Keratinocyte (primary cell): ENCODE data around the gene ANXA5. TPM values are rescaled to one million over a fixed set of nuclear protein-coding genes. Genes with fewer than 3 reads are reported as not detected.

Experiments
- DNase-seq: peaks from one replicate; pipeline ENCODE4 v3.0.0-alpha.2; 2011; ENCODE audit warnings: low read depth, missing footprints, low spot score
- FAIRE-seq: peaks from 2 replicates; lab custom pipeline; 2011; peaks lifted over from hg19 to GRCh38; lab: Jason Lieb, UNC
- H2AFZ ChIP-seq: 2 replicates; pipeline ENCODE4 v1.6.0; 2012; ENCODE audit warnings: low read length, control low read depth, inconsistent platforms; ENCODE audit not compliant: control insufficient read depth
- H3K27ac ChIP-seq: 2 replicates; pipeline ENCODE4 v1.5.1; 2011; ENCODE audit warnings: low read length; ENCODE audit not compliant: control insufficient read depth, insufficient read depth
- H3K27me3 ChIP-seq: 3 replicates; pipeline ENCODE4 v1.6.0; 2011; ENCODE audit warnings: low read length; ENCODE audit not compliant: control insufficient read depth, insufficient read depth; ENCODE audit errors: extremely low read depth
- H3K36me3 ChIP-seq, 2 experiments: 2 replicates in 1 of 2; 3 replicates in 1 of 2; pipeline ENCODE4 v1.5.1; 2011; ENCODE audit warnings: low read length in 2 of 2, mild to moderate bottlenecking in 1 of 2; ENCODE audit not compliant: control insufficient read depth in 2 of 2, insufficient read depth in 2 of 2; ENCODE audit errors: extremely low read depth in 1 of 2
- H3K4me1 ChIP-seq: 3 replicates; pipeline ENCODE4 v1.5.1; 2011; ENCODE audit warnings: low read length; ENCODE audit not compliant: control insufficient read depth, insufficient read depth; ENCODE audit errors: extremely low read depth
- H3K4me2 ChIP-seq: 3 replicates; pipeline ENCODE4 v1.6.0; 2011; ENCODE audit warnings: low read depth, low read length; ENCODE audit not compliant: control insufficient read depth, insufficient read depth; ENCODE audit errors: extremely low read depth
- H3K4me3 ChIP-seq, 3 experiments: fragments of 200-600 bp in 1 of 3; sonication (generic) in 1 of 3; 2 replicates in 2 of 3; 3 replicates in 1 of 3; pipeline ENCODE4 v1.5.1; 2011 to 2016; ENCODE audit warnings: low read length in 3 of 3, mild to moderate bottlenecking in 3 of 3, control low read depth in 2 of 3, inconsistent platforms in 1 of 3, low read depth in 1 of 3, mixed read lengths in 1 of 3, mixed run types in 1 of 3, moderate library complexity in 1 of 3; ENCODE audit not compliant: control insufficient read depth in 2 of 3, insufficient read depth in 2 of 3; ENCODE audit errors: extremely low read depth in 1 of 3
- H3K79me2 ChIP-seq: 2 replicates; pipeline ENCODE4 v1.6.0; 2012; ENCODE audit warnings: low read length; ENCODE audit not compliant: control insufficient read depth, insufficient read depth
- H3K9ac ChIP-seq: 3 replicates; pipeline ENCODE4 v1.6.0; 2011; ENCODE audit warnings: low read length; ENCODE audit not compliant: control insufficient read depth, insufficient read depth; ENCODE audit errors: extremely low read depth
- H3K9me1 ChIP-seq: 3 replicates; pipeline ENCODE4 v1.6.0; 2011; ENCODE audit warnings: low read length; ENCODE audit not compliant: control insufficient read depth, insufficient read depth; ENCODE audit errors: extremely low read depth
- H3K9me3 ChIP-seq: 2 replicates; pipeline ENCODE4 v1.5.1; 2012; ENCODE audit warnings: low read depth, low read length; ENCODE audit not compliant: control insufficient read depth
- H4K20me1 ChIP-seq: 3 replicates; pipeline ENCODE4 v1.6.0; 2011; ENCODE audit warnings: low read length; ENCODE audit not compliant: control insufficient read depth, insufficient read depth; ENCODE audit errors: extremely low read depth
- EZH2 ChIP-seq: IDR thresholded peaks from one replicate; pipeline ENCODE4 v1.6.1; 2012; ENCODE audit warnings: inconsistent platforms, mild to moderate bottlenecking, low read length, moderate library complexity
- dilution Hi-C: fragments of 300-500 bp; cut with MboI; formaldehyde crosslinking; loops from one replicate; pipeline ENCODE4 v1.7.0; 2020; ENCODE audit warnings: low sequenced_read_pairs; ENCODE audit not compliant: extremely low pct_ligation_motif_present
- polyA plus RNA-seq, 5 experiments: library from polyadenylated mRNA; depleted of rRNA in 3 of 5; stranded (reverse) in 3 of 5; stranded (forward) in 1 of 5; unstranded in 1 of 5; fragments of >200 nt; gene quantifications; 1 replicate in 1 of 5; 2 replicates in 3 of 5; 3 replicates in 1 of 5; pipeline versions ENCODE4 v1.2.1 to v1.2.3, GENCODE V29; 2011 to 2012; ENCODE audit warnings: missing spikeins in 2 of 5, low read depth in 1 of 5, low replicate concordance in 1 of 5
- TF ChIP-seq, protein P1 (sequence below), 3 experiments: IDR thresholded peaks in 1 of 3; conservative IDR thresholded peaks in 1 of 3; optimal IDR thresholded peaks in 1 of 3; 2 replicates in 2 of 3; 3 replicates in 1 of 3; pipeline versions ENCODE3 to v1.5.1; 2011; ENCODE audit warnings: low read length in 3 of 3, mild to moderate bottlenecking in 3 of 3, moderate library complexity in 2 of 3, control low read depth in 1 of 3, inconsistent platforms in 1 of 3; ENCODE audit not compliant: insufficient read depth in 2 of 3; ENCODE audit errors: extremely low read depth in 1 of 3

ANXA5 gene
- polyA plus RNA-seq, 1 donor (not counting 4 experiments of a cell fraction or from before 2014, with no cell fraction given): 512 TPM

DNA sequence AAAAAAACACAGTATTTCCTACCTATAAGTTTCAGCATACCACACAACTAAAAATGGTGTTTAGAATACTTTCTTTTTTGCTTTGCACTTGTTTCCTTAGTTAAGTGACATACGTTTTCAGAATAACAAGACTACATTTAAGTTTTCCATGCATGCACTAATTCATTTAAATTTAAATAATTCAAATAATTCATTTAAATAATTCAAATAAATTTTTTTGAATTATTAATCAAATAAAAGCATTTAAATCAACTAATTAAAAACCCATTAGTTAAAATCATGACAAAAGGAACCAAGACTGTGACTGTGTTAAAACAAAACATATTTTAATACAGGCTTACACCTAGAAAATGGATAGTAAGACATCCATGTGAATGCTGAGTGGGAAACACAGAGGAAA, 12.8 kb downstream of the ANXA5 start:
- no peak overlapping the region for H2AFZ ChIP-seq
- no peak for TF ChIP-seq EZH2
- TF ChIP-seq, protein P1, sequence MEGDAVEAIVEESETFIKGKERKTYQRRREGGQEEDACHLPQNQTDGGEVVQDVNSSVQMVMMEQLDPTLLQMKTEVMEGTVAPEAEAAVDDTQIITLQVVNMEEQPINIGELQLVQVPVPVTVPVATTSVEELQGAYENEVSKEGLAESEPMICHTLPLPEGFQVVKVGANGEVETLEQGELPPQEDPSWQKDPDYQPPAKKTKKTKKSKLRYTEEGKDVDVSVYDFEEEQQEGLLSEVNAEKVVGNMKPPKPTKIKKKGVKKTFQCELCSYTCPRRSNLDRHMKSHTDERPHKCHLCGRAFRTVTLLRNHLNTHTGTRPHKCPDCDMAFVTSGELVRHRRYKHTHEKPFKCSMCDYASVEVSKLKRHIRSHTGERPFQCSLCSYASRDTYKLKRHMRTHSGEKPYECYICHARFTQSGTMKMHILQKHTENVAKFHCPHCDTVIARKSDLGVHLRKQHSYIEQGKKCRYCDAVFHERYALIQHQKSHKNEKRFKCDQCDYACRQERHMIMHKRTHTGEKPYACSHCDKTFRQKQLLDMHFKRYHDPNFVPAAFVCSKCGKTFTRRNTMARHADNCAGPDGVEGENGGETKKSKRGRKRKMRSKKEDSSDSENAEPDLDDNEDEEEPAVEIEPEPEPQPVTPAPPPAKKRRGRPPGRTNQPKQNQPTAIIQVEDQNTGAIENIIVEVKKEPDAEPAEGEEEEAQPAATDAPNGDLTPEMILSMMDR (optimal IDR thresholded peaks at IDR 0.05 in 1 of 3, IDR thresholded peaks at IDR 0.05 in 1 of 3, conservative IDR thresholded peaks at IDR 0.05 in 1 of 3; ENCODE audit: extremely low read depth in 1 of 3, insufficient read depth in 2 of 3, low read length in 3 of 3): no peak
- no peaks in the 10 kb centered on the region for H3K9me1 ChIP-seq
- no peak overlapping the region for H3K9ac ChIP-seq
- peaks cover 32 to 34% of the 10 kb centered on the region in 2 experiments for H3K36me3 ChIP-seq
- H3K4me1 ChIP-seq: no peaks in the 10 kb centered on the region
- H3K4me3 ChIP-seq: no peak overlapping the region
- no peak overlapping the region for H3K4me2 ChIP-seq
- no peak for FAIRE-seq
- dilution Hi-C loops: no loop called here
- no peak for DNase-seq
- no peak overlapping the region for H3K27ac ChIP-seq
- no peaks in the 10 kb centered on the region for H3K9me3 ChIP-seq
- no peaks in the 10 kb centered on the region for H3K27me3 ChIP-seq
- H3K79me2 ChIP-seq: peaks cover 53% of the 10 kb centered on the region
- peaks cover 2% of the 10 kb centered on the region for H4K20me1 ChIP-seq

DNA sequence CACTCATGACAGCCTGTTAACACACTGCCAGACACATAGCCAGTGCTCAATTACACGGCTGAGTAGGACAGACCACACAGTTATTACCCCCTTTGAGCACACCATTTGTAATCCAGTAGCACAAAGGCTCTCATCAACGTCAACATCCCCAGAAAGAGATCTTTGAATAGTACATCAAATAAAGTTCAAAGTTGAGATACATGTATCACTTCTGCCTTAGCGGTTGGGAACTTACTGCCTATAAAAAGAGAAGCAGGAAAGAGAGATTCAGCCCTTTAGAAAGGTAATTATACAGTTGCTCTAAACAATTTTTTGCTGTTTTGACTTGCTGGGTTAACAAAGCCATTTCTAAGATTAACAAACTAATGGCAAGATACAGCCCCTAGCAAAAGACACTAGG, 16.2 kb downstream of the ANXA5 start:
- TF ChIP-seq, protein P1 (optimal IDR thresholded peaks at IDR 0.05 in 1 of 3, IDR thresholded peaks at IDR 0.05 in 1 of 3, conservative IDR thresholded peaks at IDR 0.05 in 1 of 3; ENCODE audit: extremely low read depth in 1 of 3, insufficient read depth in 2 of 3, low read length in 3 of 3): no peak
- no peak for TF ChIP-seq EZH2
- Histone ChIP-seq H3K4me3 (no peak overlapping the region), H3K79me2 (peaks cover 26% of the 10 kb centered on the region), H3K9ac (no peak overlapping the region), H3K9me1 (no peaks in the 10 kb centered on the region), H3K4me1 (no peaks in the 10 kb centered on the region), H3K36me3 (peaks cover 27 to 35% of the 10 kb centered on the region in 2 experiments), H3K9me3 (no peaks in the 10 kb centered on the region), H2AFZ (no peak overlapping the region), H3K4me2 (no peak overlapping the region), H3K27ac (no peak overlapping the region), H4K20me1 (peaks cover 2% of the 10 kb centered on the region), H3K27me3 (no peaks in the 10 kb centered on the region)
- dilution Hi-C loops: no loop called here
- DNase-seq (no peak), FAIRE-seq (no peak)
